Keratinocyte (primary cell): ENCODE data around the gene FAM13A. TPM values are rescaled to one million over a fixed set of nuclear protein-coding genes. Genes with fewer than 3 reads are reported as not detected.

Source experiments
- DNase-seq: peaks from one replicate; pipeline ENCODE4 v3.0.0-alpha.2; 2011; ENCODE audit warnings: low read depth, missing footprints, low spot score
- FAIRE-seq: peaks from 2 replicates; lab custom pipeline; 2011; peaks lifted over from hg19 to GRCh38; lab: Jason Lieb, UNC
- H2AFZ ChIP-seq: 2 replicates; pipeline ENCODE4 v1.6.0; 2012; ENCODE audit warnings: low read length, control low read depth, inconsistent platforms; ENCODE audit not compliant: control insufficient read depth
- H3K27ac ChIP-seq: 2 replicates; pipeline ENCODE4 v1.5.1; 2011; ENCODE audit warnings: low read length; ENCODE audit not compliant: control insufficient read depth, insufficient read depth
- H3K27me3 ChIP-seq: 3 replicates; pipeline ENCODE4 v1.6.0; 2011; ENCODE audit warnings: low read length; ENCODE audit not compliant: control insufficient read depth, insufficient read depth; ENCODE audit errors: extremely low read depth
- H3K36me3 ChIP-seq, 2 experiments: 2 replicates in 1 of 2; 3 replicates in 1 of 2; pipeline ENCODE4 v1.5.1; 2011; ENCODE audit warnings: low read length in 2 of 2, mild to moderate bottlenecking in 1 of 2; ENCODE audit not compliant: control insufficient read depth in 2 of 2, insufficient read depth in 2 of 2; ENCODE audit errors: extremely low read depth in 1 of 2
- H3K4me1 ChIP-seq: 3 replicates; pipeline ENCODE4 v1.5.1; 2011; ENCODE audit warnings: low read length; ENCODE audit not compliant: control insufficient read depth, insufficient read depth; ENCODE audit errors: extremely low read depth
- H3K4me2 ChIP-seq: 3 replicates; pipeline ENCODE4 v1.6.0; 2011; ENCODE audit warnings: low read depth, low read length; ENCODE audit not compliant: control insufficient read depth, insufficient read depth; ENCODE audit errors: extremely low read depth
- H3K4me3 ChIP-seq, 3 experiments: fragments of 200-600 bp in 1 of 3; sonication (generic) in 1 of 3; 2 replicates in 2 of 3; 3 replicates in 1 of 3; pipeline ENCODE4 v1.5.1; 2011 to 2016; ENCODE audit warnings: low read length in 3 of 3, mild to moderate bottlenecking in 3 of 3, control low read depth in 2 of 3, inconsistent platforms in 1 of 3, low read depth in 1 of 3, mixed read lengths in 1 of 3, mixed run types in 1 of 3, moderate library complexity in 1 of 3; ENCODE audit not compliant: control insufficient read depth in 2 of 3, insufficient read depth in 2 of 3; ENCODE audit errors: extremely low read depth in 1 of 3
- H3K79me2 ChIP-seq: 2 replicates; pipeline ENCODE4 v1.6.0; 2012; ENCODE audit warnings: low read length; ENCODE audit not compliant: control insufficient read depth, insufficient read depth
- H3K9ac ChIP-seq: 3 replicates; pipeline ENCODE4 v1.6.0; 2011; ENCODE audit warnings: low read length; ENCODE audit not compliant: control insufficient read depth, insufficient read depth; ENCODE audit errors: extremely low read depth
- H3K9me1 ChIP-seq: 3 replicates; pipeline ENCODE4 v1.6.0; 2011; ENCODE audit warnings: low read length; ENCODE audit not compliant: control insufficient read depth, insufficient read depth; ENCODE audit errors: extremely low read depth
- H3K9me3 ChIP-seq: 2 replicates; pipeline ENCODE4 v1.5.1; 2012; ENCODE audit warnings: low read depth, low read length; ENCODE audit not compliant: control insufficient read depth
- H4K20me1 ChIP-seq: 3 replicates; pipeline ENCODE4 v1.6.0; 2011; ENCODE audit warnings: low read length; ENCODE audit not compliant: control insufficient read depth, insufficient read depth; ENCODE audit errors: extremely low read depth
- EZH2 ChIP-seq: IDR thresholded peaks from one replicate; pipeline ENCODE4 v1.6.1; 2012; ENCODE audit warnings: inconsistent platforms, mild to moderate bottlenecking, low read length, moderate library complexity
- dilution Hi-C: fragments of 300-500 bp; cut with MboI; formaldehyde crosslinking; loops from one replicate; pipeline ENCODE4 v1.7.0; 2020; ENCODE audit warnings: low sequenced_read_pairs; ENCODE audit not compliant: extremely low pct_ligation_motif_present
- polyA plus RNA-seq, 5 experiments: library from polyadenylated mRNA; depleted of rRNA in 3 of 5; stranded (reverse) in 3 of 5; stranded (forward) in 1 of 5; unstranded in 1 of 5; fragments of >200 nt; gene quantifications; 1 replicate in 1 of 5; 2 replicates in 3 of 5; 3 replicates in 1 of 5; pipeline versions ENCODE4 v1.2.1 to v1.2.3, GENCODE V29; 2011 to 2012; ENCODE audit warnings: missing spikeins in 2 of 5, low read depth in 1 of 5, low replicate concordance in 1 of 5
- TF ChIP-seq, protein P1 (sequence below), 3 experiments: IDR thresholded peaks in 1 of 3; conservative IDR thresholded peaks in 1 of 3; optimal IDR thresholded peaks in 1 of 3; 2 replicates in 2 of 3; 3 replicates in 1 of 3; pipeline versions ENCODE3 to v1.5.1; 2011; ENCODE audit warnings: low read length in 3 of 3, mild to moderate bottlenecking in 3 of 3, moderate library complexity in 2 of 3, control low read depth in 1 of 3, inconsistent platforms in 1 of 3; ENCODE audit not compliant: insufficient read depth in 2 of 3; ENCODE audit errors: extremely low read depth in 1 of 3

Gene FAM13A
- polyA plus RNA-seq, 1 donor (not counting 4 experiments of a cell fraction or from before 2014, with no cell fraction given) = 6.0 TPM

- H2AFZ ChIP-seq = no peak overlapping the region
- dilution Hi-C loops = no loop called here
- no peak for FAIRE-seq
Observed at GRCh38 chr4:88928852-88929251, 128.1 kb downstream of the FAM13A start.

DNA sequence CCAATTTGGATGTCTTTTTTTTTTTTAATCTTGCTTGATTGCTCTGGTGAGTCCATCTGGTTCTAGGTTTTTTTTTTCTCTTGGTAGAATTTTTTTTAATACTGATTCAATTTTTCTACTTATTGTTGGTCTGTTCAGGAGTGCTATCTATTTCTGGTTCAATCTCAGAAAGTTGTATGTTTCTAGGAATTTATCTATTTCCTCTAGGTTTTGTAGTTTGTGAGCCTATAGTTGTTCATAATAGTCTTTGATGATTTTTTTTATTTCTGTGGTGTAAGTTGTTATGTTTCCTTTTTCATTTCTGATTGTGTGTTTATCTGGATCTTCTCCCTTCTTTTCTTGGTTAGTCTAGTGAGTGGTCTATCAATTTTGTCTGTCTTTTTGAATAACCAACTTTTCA, 129.6 kb downstream of the FAM13A start:
- dilution Hi-C loops = no loop called here
- no peaks in the 10 kb centered on the region for H3K27me3 ChIP-seq

More at GRCh38 chr4:88928852-88929251, 128.1 kb downstream of the FAM13A start:
- no peak for DNase-seq
- Histone ChIP-seq H3K9ac (no peak overlapping the region), H3K27ac (no peak overlapping the region), H3K4me3 (no peak overlapping the region), H3K36me3 (no peaks in the 10 kb centered on the region), H3K27me3 (no peaks in the 10 kb centered on the region), H3K9me1 (no peaks in the 10 kb centered on the region), H3K79me2 (no peaks in the 10 kb centered on the region), H3K9me3 (no peaks in the 10 kb centered on the region), H3K4me2 (no peak overlapping the region), H4K20me1 (no peaks in the 10 kb centered on the region), H3K4me1 (no peaks in the 10 kb centered on the region)
- TF ChIP-seq, protein P1, sequence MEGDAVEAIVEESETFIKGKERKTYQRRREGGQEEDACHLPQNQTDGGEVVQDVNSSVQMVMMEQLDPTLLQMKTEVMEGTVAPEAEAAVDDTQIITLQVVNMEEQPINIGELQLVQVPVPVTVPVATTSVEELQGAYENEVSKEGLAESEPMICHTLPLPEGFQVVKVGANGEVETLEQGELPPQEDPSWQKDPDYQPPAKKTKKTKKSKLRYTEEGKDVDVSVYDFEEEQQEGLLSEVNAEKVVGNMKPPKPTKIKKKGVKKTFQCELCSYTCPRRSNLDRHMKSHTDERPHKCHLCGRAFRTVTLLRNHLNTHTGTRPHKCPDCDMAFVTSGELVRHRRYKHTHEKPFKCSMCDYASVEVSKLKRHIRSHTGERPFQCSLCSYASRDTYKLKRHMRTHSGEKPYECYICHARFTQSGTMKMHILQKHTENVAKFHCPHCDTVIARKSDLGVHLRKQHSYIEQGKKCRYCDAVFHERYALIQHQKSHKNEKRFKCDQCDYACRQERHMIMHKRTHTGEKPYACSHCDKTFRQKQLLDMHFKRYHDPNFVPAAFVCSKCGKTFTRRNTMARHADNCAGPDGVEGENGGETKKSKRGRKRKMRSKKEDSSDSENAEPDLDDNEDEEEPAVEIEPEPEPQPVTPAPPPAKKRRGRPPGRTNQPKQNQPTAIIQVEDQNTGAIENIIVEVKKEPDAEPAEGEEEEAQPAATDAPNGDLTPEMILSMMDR (optimal IDR thresholded peaks at IDR 0.05 in 1 of 3, IDR thresholded peaks at IDR 0.05 in 1 of 3, conservative IDR thresholded peaks at IDR 0.05 in 1 of 3; ENCODE audit: extremely low read depth in 1 of 3, insufficient read depth in 2 of 3, low read length in 3 of 3) = no peak
- no peak for TF ChIP-seq EZH2

More for the DNA sequence above, 129.6 kb downstream of the FAM13A start:
- Histone ChIP-seq H3K36me3 (no peaks in the 10 kb centered on the region), H3K4me1 (no peaks in the 10 kb centered on the region), H3K27ac (no peak overlapping the region), H3K4me2 (no peak overlapping the region), H3K9ac (no peak overlapping the region), H2AFZ (no peak overlapping the region), H3K9me1 (no peaks in the 10 kb centered on the region), H4K20me1 (no peaks in the 10 kb centered on the region), H3K79me2 (no peaks in the 10 kb centered on the region), H3K9me3 (no peaks in the 10 kb centered on the region), H3K4me3 (no peak overlapping the region)
- TF ChIP-seq EZH2 = no peak
- TF ChIP-seq, protein P1 (optimal IDR thresholded peaks at IDR 0.05 in 1 of 3, IDR thresholded peaks at IDR 0.05 in 1 of 3, conservative IDR thresholded peaks at IDR 0.05 in 1 of 3; ENCODE audit: extremely low read depth in 1 of 3, insufficient read depth in 2 of 3, low read length in 3 of 3) = no peak
- FAIRE-seq (no peak), DNase-seq (no peak)
